OCI-LY1 (cell line): ENCODE measurements around the gene TBX5.

Source experiments
- EZH2 ChIP-seq: fragments of 200-600 bp; sonication (generic), shearing (Covaris generic); IDR thresholded peaks from 2 replicates; pipeline ENCODE4 v1.8.0; 2017; ENCODE audit warnings: borderline replicate concordance, mixed run types, mild to moderate bottlenecking, antibody characterized with exemption, low read length, moderate library complexity, mixed read lengths
- TF ChIP-seq, protein P1 (sequence below): fragments of 200-600 bp; sonication (generic), shearing (Covaris generic); IDR thresholded peaks from 2 replicates; pipeline ENCODE4 v1.5.1; 2017; ENCODE audit warnings: mild to moderate bottlenecking, antibody characterized with exemption, low read length, moderate library complexity, mixed read lengths

GRCh38 chr12:114442578-114442977, 36.6 kb upstream of the TBX5 start:
- TF ChIP-seq, protein P1, sequence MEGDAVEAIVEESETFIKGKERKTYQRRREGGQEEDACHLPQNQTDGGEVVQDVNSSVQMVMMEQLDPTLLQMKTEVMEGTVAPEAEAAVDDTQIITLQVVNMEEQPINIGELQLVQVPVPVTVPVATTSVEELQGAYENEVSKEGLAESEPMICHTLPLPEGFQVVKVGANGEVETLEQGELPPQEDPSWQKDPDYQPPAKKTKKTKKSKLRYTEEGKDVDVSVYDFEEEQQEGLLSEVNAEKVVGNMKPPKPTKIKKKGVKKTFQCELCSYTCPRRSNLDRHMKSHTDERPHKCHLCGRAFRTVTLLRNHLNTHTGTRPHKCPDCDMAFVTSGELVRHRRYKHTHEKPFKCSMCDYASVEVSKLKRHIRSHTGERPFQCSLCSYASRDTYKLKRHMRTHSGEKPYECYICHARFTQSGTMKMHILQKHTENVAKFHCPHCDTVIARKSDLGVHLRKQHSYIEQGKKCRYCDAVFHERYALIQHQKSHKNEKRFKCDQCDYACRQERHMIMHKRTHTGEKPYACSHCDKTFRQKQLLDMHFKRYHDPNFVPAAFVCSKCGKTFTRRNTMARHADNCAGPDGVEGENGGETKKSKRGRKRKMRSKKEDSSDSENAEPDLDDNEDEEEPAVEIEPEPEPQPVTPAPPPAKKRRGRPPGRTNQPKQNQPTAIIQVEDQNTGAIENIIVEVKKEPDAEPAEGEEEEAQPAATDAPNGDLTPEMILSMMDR, result no peak
- TF ChIP-seq EZH2, result no peak
